PFSK-1 (cell line): Measurements from ENCODE around the gene PIK3R1.

Experiments used
- FOXP2 ChIP-seq: optimal IDR thresholded peaks from 2 replicates; pipeline ENCODE3; 2011; ENCODE audit warnings: borderline replicate concordance, control low read depth, inconsistent platforms; ENCODE audit not compliant: insufficient read depth; ENCODE audit errors: extremely low read length, extremely low read depth
- POLR2AphosphoS5 ChIP-seq: IDR thresholded peaks from 2 replicates; pipeline ENCODE4 v1.6.1; 2012; ENCODE audit warnings: low read depth, mild to moderate bottlenecking, control low read depth, low read length, moderate library complexity
- REST ChIP-seq, 2 experiments: IDR thresholded peaks; 2 replicates each; pipeline versions ENCODE4 v1.6.1 to v1.8.0; 2011 to 2012; ENCODE audit warnings: low read depth in 2 of 2, low read length in 2 of 2, control low read depth in 1 of 2, inconsistent platforms in 1 of 2, mild to moderate bottlenecking in 1 of 2, moderate library complexity in 1 of 2; ENCODE audit not compliant: insufficient read depth in 1 of 2
- SIN3A ChIP-seq: IDR thresholded peaks from 2 replicates; pipeline ENCODE4 v1.6.1; 2012; ENCODE audit warnings: mild to moderate bottlenecking, low read length, moderate library complexity, borderline replicate concordance; ENCODE audit not compliant: insufficient read depth
- TAF1 ChIP-seq: IDR thresholded peaks from 2 replicates; pipeline ENCODE4 v1.6.1; 2012; ENCODE audit warnings: low read length, control low read depth, borderline replicate concordance; ENCODE audit not compliant: insufficient read depth

PIK3R1 gene

GRCh38 chr5:68219161-68219816 lies 3.7 kb downstream of the PIK3R1 start:
- TF ChIP-seq FOXP2 (no peak), SIN3A (no peak), POLR2AphosphoS5 (no peak), REST (IDR thresholded peaks at IDR 0.05; ENCODE audit: insufficient read depth in 1 of 2, low read depth in 2 of 2, low read length in 2 of 2) (no peak), TAF1 (no peak)

GRCh38 chr5:68220260-68220659 lies 4.7 kb downstream of the PIK3R1 start:
- no peak for TF ChIP-seq TAF1
- TF ChIP-seq SIN3A, result no peak
- TF ChIP-seq POLR2AphosphoS5, result no peak
- no peak for TF ChIP-seq FOXP2

- no peak for TF ChIP-seq POLR2AphosphoS5
- TF ChIP-seq REST (IDR thresholded peaks at IDR 0.05; ENCODE audit: insufficient read depth in 1 of 2, low read depth in 2 of 2, low read length in 2 of 2), result no peak
- no peak for TF ChIP-seq FOXP2
- TF ChIP-seq TAF1, result no peak
- TF ChIP-seq SIN3A, result no peak
Measured at GRCh38 chr5:68220914-68221313, 5.4 kb downstream of the PIK3R1 start.

GRCh38 chr5:68221488-68221887 lies 5.9 kb downstream of the PIK3R1 start:
- TF ChIP-seq TAF1 (no peak), POLR2AphosphoS5 (no peak), SIN3A (no peak), FOXP2 (no peak), REST (IDR thresholded peaks at IDR 0.05; ENCODE audit: insufficient read depth in 1 of 2, low read depth in 2 of 2, low read length in 2 of 2) (no peak)

- TF ChIP-seq SIN3A (no peak), POLR2AphosphoS5 (no peak), TAF1 (no peak), FOXP2 (no peak), REST (IDR thresholded peaks at IDR 0.05; ENCODE audit: insufficient read depth in 1 of 2, low read depth in 2 of 2, low read length in 2 of 2) (no peak)
Measured at GRCh38 chr5:68222310-68222709, 6.8 kb downstream of the PIK3R1 start.
